Measurements from ENCODE around the gene MTM1. TPM values are rescaled to one million over a fixed set of nuclear protein-coding genes. Genes with fewer than 3 reads are reported as not detected.

The MTM1 gene
- polyA plus RNA-seq, 3 donors = 6.5 to 23.4 (median 17.0) TPM

GRCh38 chrX:150537851-150538250 lies 30.6 kb upstream of the MTM1 start:
- Histone ChIP-seq H3K79me2 (ENCODE audit: insufficient read depth, low read length) (no peaks in the 10 kb centered on the region), H3K9ac (ENCODE audit: insufficient read depth, low read length, poor library complexity, severe bottlenecking) (no peak overlapping the region), H2AFZ (ENCODE audit: insufficient read depth, low read depth, low read length, poor library complexity, severe bottlenecking) (no peak overlapping the region), H3K27me3 (ENCODE audit: control insufficient read depth in 2 of 2, insufficient read depth in 2 of 2, low read length in 2 of 2) (no peaks in the 10 kb centered on the region), H3K4me3 (replicated peaks in 1 of 3; ENCODE audit: low read depth in 2 of 3, low read length in 3 of 3) (no peak overlapping the region), H3K4me2 (replicated peaks; ENCODE audit: extremely low read depth, low read length, poor library complexity, severe bottlenecking) (no peak overlapping the region), H3K27ac (ENCODE audit: low read depth in 1 of 2, low read length in 2 of 2) (no peak overlapping the region), H3K4me1 (ENCODE audit: control insufficient read depth in 1 of 2, insufficient read depth in 2 of 2, low read length in 2 of 2) (no peaks in the 10 kb centered on the region), H3K36me3 (replicated peaks in 1 of 2; ENCODE audit: control insufficient read depth in 1 of 2, insufficient read depth in 2 of 2, low read length in 2 of 2) (no peaks in the 10 kb centered on the region), H4K20me1 (ENCODE audit: insufficient read depth, low read length) (no peaks in the 10 kb centered on the region), H3K9me3 (replicated peaks in 1 of 2; ENCODE audit: control insufficient read depth in 1 of 2, insufficient read depth in 1 of 2, low read length in 2 of 2) (peaks cover 9 to 15% of the 10 kb centered on the region in 2 donors)
- no peak for DNase-seq
- H3K4me1 Mint-ChIP-seq = peaks cover 2% of the 10 kb centered on the region
- no peaks in the 10 kb centered on the region for H3K36me3 Mint-ChIP-seq
- H3K27me3 Mint-ChIP-seq (ENCODE audit: low read depth in 3 of 3) = peaks cover 0 to 6% (median 2%) of the 10 kb centered on the region in 3 donors
- intact Hi-C loops (cut with micrococcal nuclease) = no loop called here
- no peak overlapping the region for H3K4me3 Mint-ChIP-seq
- WGBS (ENCODE audit: insufficient coverage) = 100% methylated on average over 2 of the region's 6 CpGs
- peaks cover 7 to 32% (median 12%) of the 10 kb centered on the region in 7 donors for H3K9me3 Mint-ChIP-seq
- TF ChIP-seq, protein P1, sequence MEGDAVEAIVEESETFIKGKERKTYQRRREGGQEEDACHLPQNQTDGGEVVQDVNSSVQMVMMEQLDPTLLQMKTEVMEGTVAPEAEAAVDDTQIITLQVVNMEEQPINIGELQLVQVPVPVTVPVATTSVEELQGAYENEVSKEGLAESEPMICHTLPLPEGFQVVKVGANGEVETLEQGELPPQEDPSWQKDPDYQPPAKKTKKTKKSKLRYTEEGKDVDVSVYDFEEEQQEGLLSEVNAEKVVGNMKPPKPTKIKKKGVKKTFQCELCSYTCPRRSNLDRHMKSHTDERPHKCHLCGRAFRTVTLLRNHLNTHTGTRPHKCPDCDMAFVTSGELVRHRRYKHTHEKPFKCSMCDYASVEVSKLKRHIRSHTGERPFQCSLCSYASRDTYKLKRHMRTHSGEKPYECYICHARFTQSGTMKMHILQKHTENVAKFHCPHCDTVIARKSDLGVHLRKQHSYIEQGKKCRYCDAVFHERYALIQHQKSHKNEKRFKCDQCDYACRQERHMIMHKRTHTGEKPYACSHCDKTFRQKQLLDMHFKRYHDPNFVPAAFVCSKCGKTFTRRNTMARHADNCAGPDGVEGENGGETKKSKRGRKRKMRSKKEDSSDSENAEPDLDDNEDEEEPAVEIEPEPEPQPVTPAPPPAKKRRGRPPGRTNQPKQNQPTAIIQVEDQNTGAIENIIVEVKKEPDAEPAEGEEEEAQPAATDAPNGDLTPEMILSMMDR (IDR thresholded peaks at IDR 0.05) = no peak
- no peak overlapping the region for H3K27ac Mint-ChIP-seq

DNA sequence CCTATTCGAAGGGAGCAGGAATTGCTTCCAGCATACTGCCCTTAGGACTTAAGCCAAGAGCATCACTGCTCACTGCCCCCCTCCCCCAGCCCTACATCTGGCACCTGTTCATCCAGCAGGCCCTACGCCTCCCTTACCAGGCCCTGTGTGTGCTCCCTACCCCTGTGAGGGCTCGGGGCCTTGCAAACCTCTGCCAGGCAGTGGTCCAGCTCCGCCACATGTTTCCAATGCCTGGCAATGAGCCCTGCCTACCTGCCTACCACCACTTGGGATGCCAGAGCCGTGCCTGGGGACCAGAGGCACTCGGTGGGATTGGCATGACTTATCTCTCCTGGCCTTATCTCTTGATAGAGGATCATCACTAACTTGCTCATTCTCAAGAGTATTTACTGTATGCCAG lies 27.5 kb upstream of the MTM1 start:
- Histone ChIP-seq H3K9ac (ENCODE audit: insufficient read depth, low read length, poor library complexity, severe bottlenecking) (no peak overlapping the region), H3K27me3 (ENCODE audit: control insufficient read depth in 2 of 2, insufficient read depth in 2 of 2, low read length in 2 of 2) (no peaks in the 10 kb centered on the region), H3K79me2 (ENCODE audit: insufficient read depth, low read length) (no peaks in the 10 kb centered on the region), H3K4me1 (ENCODE audit: control insufficient read depth in 1 of 2, insufficient read depth in 2 of 2, low read length in 2 of 2) (no peaks in the 10 kb centered on the region), H3K4me3 (replicated peaks in 1 of 3; ENCODE audit: low read depth in 2 of 3, low read length in 3 of 3) (no peak overlapping the region), H3K27ac (ENCODE audit: low read depth in 1 of 2, low read length in 2 of 2) (no peak overlapping the region), H3K4me2 (replicated peaks; ENCODE audit: extremely low read depth, low read length, poor library complexity, severe bottlenecking) (no peak overlapping the region), H2AFZ (ENCODE audit: insufficient read depth, low read depth, low read length, poor library complexity, severe bottlenecking) (no peak overlapping the region), H3K9me3 (replicated peaks in 1 of 2; ENCODE audit: control insufficient read depth in 1 of 2, insufficient read depth in 1 of 2, low read length in 2 of 2) (peaks cover 9 to 15% of the 10 kb centered on the region in 2 donors), H4K20me1 (ENCODE audit: insufficient read depth, low read length) (no peaks in the 10 kb centered on the region), H3K36me3 (replicated peaks in 1 of 2; ENCODE audit: control insufficient read depth in 1 of 2, insufficient read depth in 2 of 2, low read length in 2 of 2) (no peaks in the 10 kb centered on the region)
- Mint-ChIP-seq H3K27ac (peak overlapping the region in 1 of 7 donors; percentile 49), H3K4me1 (no peaks in the 10 kb centered on the region), H3K36me3 (no peaks in the 10 kb centered on the region), H3K27me3 (ENCODE audit: low read depth in 3 of 3) (peaks cover 0 to 4% (median 0%) of the 10 kb centered on the region in 3 donors), H3K4me3 (no peak overlapping the region), H3K9me3 (peaks cover 4 to 26% (median 8%) of the 10 kb centered on the region in 7 donors)
- intact Hi-C loops (cut with micrococcal nuclease) = no loop called here
- 77% methylated on average over 3 of the region's 6 CpGs for WGBS (ENCODE audit: insufficient coverage)
- no peak for DNase-seq
- TF ChIP-seq, protein P1 (IDR thresholded peaks at IDR 0.05) = no peak

Measured in CD14-positive monocyte (primary cell).